Cardiac septum (tissue), 1 donor: ENCODE results near the gene ADAMTS13. TPM values are rescaled to one million over a fixed set of nuclear protein-coding genes. Genes with fewer than 3 reads are reported as not detected.
A peak's percentile ranks its signal among the peaks of the same experiment; 100 is the strongest.
"Not testable (repeated sequence)": the region's sequence is repeated elsewhere in the genome, so short reads cannot be mapped to it uniquely, and the experiment has no call there.

Experiments used
- DNase-seq: peaks from one replicate; pipeline ENCODE4 v3.0.0-alpha.2; 2020; ENCODE audit warnings: low spot score
- intact Hi-C: fragments of 100-400 bp; cut with DNase I; formaldehyde crosslinking; loops from one replicate; pipeline ENCODE4 v1.14.0; 2022
- long read RNA-seq: library from polyadenylated mRNA; unstranded; transcript quantifications from one replicate; pipeline ENCODE4 v2.0.0, GENCODE V29; 2021
- total RNA-seq: library from RNA; stranded (reverse); fragmentation: NEBNext Ultra II Directional; extraction: Animal tissue kit (Norgen Biotek cat#: 25700); gene quantifications from one replicate; pipeline ENCODE4 v1.2.1, GENCODE V29; 2021
- donor health status: DM: no; HTN: no; CAD: no.

The ADAMTS13 gene
- 3.3 TPM for total RNA-seq
- long read RNA-seq, partial matches to known transcripts, result 4 of 11 reads
- long read RNA-seq, other reads (novel, unspliced or antisense), result 7 of 11 reads

DNA sequence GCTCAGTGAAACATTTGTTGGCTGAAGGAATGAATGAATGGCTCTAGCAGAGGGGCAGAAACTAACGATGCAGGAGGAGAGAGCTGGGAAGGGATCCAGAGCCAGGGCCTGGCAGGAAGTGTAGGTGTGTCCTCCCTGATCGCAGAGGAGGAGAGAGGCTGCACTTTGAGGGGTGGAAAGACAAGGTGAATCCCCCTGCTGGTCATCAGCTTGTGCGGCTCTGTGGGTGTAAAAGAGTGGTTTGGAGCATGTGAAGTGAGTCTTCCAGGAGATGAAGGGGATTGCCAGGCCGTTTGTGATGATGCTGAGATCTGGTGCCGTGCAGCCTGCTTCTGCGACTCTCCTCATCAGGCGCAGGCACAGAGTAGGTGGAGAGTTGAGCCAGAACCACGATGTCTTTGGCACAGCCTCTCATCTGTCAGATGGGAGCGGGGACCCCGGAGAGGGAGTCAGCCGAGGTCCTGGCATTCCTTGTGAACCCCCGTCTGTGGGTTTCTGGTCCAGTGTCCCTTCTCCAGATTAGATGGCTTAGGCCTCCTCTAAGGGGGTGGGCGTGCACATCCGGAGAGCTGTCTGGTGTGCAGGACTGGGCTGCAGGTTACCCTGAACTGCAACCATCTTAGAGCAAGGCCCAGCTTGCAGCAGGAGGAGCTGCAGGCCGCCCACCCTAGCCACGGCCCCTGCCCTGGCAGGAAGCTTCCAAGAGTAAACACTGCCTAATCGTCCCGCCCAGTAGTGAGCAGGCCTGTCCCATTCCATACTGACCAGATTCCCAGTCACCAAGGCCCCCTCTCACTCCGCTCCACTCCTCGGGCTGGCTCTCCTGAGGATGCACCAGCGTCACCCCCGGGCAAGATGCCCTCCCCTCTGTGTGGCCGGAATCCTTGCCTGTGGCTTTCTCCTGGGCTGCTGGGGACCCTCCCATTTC lies at the start of gene ADAMTS13:
TSS of gene ADAMTS13 (plus strand) at position 753 of the 928 bp plus-strand sequence. CDS start at position 830, 77 bp downstream.
- DNase-seq, result no peak
- intact Hi-C loops, result loop anchor here (5.0 kb wide), 1 partner anchor 55 kb away; the partner anchor contains the start of gene SLC2A6

GRCh38 chr9:133374612-133375115 lies 47.5 kb upstream of the ADAMTS13 start:
- intact Hi-C loops, result loop anchor here (5.0 kb wide), 1 partner anchor 43 kb away; the partner anchor contains the start of gene REXO4
- DNase-seq, result no peak

DNA sequence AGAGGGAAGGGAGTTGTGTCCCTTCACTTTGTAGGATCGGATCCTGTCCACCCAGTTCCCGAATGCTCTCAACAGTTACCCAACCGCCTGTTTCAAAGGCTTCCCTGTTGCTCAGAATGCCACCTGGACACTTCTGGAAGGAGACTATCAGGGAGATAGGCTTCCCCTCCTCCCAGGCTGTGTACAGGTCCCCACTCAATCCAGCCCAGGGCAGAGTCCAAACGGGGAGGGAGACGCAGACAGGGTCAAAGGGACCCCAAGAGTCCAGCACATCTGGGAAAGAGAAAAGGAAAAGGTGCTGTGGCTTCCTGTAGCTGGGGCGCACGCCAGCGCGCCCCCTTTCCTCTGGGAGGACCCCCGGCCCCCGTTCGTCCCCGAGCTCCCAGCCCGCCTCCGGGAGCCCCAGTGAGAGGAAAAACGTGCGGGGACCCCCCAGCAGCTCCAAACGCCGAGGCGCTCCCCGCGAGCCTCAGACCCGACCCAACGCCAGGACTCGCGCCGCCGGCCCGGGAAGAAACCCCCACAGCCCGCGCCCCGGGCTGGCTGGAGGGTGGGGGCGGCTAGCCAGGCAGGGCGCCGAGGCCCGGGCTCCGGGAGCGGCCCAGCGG lies 46.9 kb upstream of the ADAMTS13 start:
- DNase-seq, result no peak
- intact Hi-C loops, result no loop called here

GRCh38 chr9:133375724-133376654 lies 46.2 kb upstream of the ADAMTS13 start, which contains the start of the genes STKLD1 and SURF4:
STKLD1 (plus strand) TSS chr9:133376366; CDS start chr9:133376474, 108 bp downstream.
SURF4 (minus strand) TSS chr9:133376060; CDS start chr9:133375969, 91 bp downstream.
- peak; percentile 98 for DNase-seq
- intact Hi-C loops, result loop anchor here (1.0 kb wide), 2 partner anchors 28 to 40 kb away; partner anchors contain the start of genes MED22, RPL7A and SURF6

GRCh38 chr9:133377280-133377679 lies 44.9 kb upstream of the ADAMTS13 start:
- intact Hi-C loops, DNase-seq: not testable (repeated sequence)

DNA sequence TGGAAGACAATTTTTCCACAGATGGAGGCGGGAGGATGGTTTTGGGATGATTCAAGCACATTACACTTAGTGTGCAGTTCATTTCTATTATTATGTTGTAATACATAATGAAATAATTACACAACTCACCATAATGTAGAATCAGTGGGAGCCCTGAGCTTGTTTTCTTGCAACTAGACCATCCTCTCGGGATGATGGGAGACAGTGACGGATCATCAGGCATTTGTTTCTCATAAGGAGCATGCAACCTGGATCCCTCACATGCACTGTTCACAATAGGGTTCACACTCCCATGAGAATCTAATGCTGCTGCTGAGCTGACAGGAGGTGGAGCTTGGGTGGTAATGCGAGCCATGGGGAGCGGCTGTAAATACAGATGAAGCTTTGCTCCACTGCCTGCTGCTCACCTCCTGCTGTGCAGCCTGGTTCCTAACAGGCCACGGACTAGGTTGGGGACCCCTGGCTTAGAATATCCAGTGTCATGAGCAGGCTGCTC lies 44.4 kb upstream of the ADAMTS13 start:
- no peak for DNase-seq
- intact Hi-C loops, result no loop called here

GRCh38 chr9:133378408-133378962 lies 43.7 kb upstream of the ADAMTS13 start:
- intact Hi-C loops, result no loop called here
- DNase-seq, result no peak

- DNase-seq, result no peak
- intact Hi-C loops, result no loop called here
Observed at GRCh38 chr9:133379153-133380086, 42.7 kb upstream of the ADAMTS13 start.

DNA sequence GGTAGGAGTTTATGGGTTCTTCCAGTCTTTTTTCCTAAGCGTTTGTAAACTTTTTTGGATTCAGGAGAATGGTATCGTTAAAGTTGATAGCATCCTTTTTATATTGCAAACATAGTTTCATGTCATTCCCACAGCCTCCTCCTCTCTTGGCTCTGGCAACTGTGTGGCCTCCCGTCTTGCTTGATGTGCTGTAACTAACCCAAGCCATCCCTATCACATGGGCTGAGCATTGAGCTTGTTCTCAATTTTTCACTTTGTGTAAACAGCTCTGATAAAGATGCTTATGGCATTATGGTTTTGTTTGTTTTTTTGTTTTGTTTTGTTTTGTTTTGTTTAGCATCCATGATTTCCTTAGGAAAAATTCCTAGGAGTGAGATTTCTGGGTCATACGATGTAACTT lies 41.4 kb upstream of the ADAMTS13 start:
- intact Hi-C loops, result no loop called here

DNA sequence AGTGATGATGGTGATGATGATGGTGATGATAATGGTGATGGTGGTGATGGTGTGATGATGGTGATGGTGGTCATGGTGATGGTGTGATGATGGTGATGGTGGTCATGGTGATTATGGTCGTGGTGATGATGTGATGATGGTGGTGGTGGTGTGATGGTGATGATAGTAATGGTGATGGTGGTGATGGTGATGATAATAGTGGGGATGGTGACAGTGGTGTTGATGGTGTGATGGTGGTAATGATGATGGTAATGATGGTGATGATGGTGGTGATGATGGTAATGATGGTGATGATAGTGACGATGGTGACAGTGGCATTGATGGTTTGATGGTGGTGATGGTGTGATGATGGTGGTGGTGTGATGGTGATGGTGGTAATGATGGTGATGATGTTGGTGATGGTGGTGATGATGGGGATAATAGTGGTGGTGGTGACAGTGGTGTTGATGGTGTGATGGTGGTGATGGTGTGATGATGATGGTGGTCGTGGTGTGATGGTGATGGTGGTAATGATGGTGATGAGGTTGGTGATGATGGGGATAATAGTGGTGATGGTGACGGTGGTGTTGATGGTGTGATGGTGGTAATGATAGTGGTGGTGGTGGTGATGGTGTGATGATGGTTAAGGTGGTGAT lies 39.5 kb upstream of the ADAMTS13 start:
- intact Hi-C loops, result no loop called here

More for the DNA sequence above, 41.4 kb upstream of the ADAMTS13 start:
- DNase-seq, result no peak

GRCh38 chr9:133383438-133383837 lies 38.7 kb upstream of the ADAMTS13 start:
- intact Hi-C loops, result no loop called here
- DNase-seq, result no peak

More for the DNA sequence above, 39.5 kb upstream of the ADAMTS13 start:
- no peak for DNase-seq

- DNase-seq, result no peak
- intact Hi-C loops, result no loop called here
Observed at GRCh38 chr9:133384736-133385321, 37.3 kb upstream of the ADAMTS13 start.

GRCh38 chr9:133385452-133385851 lies 36.7 kb upstream of the ADAMTS13 start:
- intact Hi-C loops, result no loop called here
- DNase-seq, result no peak

DNA sequence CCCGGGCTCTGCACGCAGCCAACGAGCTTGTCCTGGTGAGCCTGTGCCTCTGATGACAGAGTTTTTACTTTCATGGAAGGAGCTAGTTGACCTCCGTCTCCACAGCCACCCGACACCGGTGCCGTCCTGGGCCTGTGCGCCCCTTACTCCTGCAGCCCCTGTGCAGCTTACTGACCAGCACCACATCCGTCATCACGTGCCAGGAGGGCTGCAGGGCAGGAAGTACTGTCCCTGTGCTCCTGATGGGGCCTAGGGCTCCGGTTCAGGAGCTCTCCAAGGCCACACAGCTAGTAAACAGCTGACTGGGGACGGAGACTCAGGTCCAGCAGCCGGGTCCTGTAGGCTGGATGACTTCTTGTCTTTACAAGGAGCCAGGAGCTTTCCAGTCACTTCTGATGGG lies 35.8 kb upstream of the ADAMTS13 start:
- intact Hi-C loops, result no loop called here
- DNase-seq, result no peak

GRCh38 chr9:133387680-133388079 lies 34.5 kb upstream of the ADAMTS13 start:
- no peak for DNase-seq

GRCh38 chr9:133389025-133389557 lies 33.1 kb upstream of the ADAMTS13 start:
- DNase-seq, result no peak
- intact Hi-C loops, result no loop called here

More at GRCh38 chr9:133387680-133388079, 34.5 kb upstream of the ADAMTS13 start:
- intact Hi-C loops, result no loop called here
